DMS153 treated with DMSO at 0.1 percent for 48 hours (cell line): ENCODE data around the gene RAI1.
"Not testable (repeated sequence)": the region's sequence is repeated elsewhere in the genome, so short reads cannot be mapped to it uniquely, and the experiment has no call there.

Experiments used
- DNase-seq: peaks from one replicate; lab custom pipeline; 2025; ENCODE audit not compliant: unreplicated experiment; lab: John Stamatoyannopoulos, UW

RAI1 gene

DNA sequence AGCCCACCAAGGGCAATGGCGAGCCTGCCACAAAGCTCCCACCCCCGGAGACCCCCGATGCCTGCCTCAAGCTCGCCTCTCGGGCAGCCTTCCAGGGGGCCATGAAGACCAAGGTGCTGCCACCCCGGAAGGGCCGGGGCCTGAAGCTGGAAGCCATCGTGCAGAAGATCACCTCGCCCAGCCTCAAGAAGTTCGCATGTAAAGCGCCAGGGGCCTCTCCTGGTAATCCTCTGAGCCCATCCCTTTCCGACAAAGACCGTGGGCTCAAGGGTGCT lies 115.5 kb downstream of the RAI1 start:
- no peak for DNase-seq

DNA sequence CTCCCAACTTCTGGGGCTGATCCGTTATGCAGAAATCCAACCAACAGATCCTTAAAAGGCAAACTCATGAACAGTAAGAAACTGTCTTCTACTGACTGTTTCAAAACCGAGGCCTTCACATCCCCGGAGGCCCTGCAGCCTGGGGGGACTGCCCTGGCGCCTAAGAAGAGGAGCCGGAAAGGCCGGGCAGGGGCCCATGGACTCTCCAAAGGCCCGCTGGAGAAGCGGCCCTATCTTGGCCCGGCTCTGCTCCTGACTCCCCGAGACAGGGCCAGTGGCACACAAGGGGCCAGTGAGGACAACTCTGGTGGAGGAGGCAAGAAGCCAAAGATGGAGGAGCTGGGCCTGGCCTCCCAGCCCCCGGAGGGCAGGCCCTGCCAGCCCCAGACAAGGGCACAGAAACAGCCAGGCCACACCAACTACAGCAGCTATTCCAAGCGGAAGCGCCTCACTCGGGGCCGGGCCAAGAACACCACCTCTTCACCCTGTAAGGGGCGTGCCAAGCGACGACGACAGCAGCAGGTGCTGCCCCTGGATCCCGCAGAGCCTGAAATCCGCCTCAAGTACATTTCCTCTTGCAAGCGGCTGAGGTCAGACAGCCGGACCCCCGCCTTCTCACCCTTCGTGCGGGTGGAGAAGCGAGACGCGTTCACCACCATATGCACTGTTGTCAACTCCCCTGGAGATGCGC lies 116.0 kb downstream of the RAI1 start:
- DNase-seq: no peak

DNA sequence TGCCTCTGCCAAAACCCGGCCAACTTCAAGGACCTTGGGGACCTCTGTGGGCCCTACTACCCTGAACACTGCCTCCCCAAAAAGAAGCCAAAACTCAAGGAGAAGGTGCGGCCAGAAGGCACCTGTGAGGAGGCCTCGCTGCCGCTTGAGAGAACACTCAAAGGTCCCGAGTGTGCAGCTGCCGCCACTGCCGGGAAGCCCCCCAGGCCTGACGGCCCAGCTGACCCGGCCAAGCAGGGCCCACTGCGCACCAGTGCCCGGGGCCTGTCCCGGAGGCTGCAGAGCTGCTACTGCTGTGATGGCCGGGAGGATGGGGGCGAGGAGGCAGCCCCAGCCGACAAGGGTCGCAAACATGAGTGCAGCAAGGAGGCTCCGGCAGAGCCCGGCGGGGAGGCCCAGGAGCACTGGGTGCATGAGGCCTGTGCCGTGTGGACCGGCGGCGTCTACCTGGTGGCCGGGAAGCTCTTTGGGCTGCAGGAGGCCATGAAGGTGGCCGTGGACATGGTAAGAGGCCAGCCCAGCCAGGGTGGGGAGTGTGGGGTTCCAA lies 116.8 kb downstream of the RAI1 start:
- no peak for DNase-seq

DNA sequence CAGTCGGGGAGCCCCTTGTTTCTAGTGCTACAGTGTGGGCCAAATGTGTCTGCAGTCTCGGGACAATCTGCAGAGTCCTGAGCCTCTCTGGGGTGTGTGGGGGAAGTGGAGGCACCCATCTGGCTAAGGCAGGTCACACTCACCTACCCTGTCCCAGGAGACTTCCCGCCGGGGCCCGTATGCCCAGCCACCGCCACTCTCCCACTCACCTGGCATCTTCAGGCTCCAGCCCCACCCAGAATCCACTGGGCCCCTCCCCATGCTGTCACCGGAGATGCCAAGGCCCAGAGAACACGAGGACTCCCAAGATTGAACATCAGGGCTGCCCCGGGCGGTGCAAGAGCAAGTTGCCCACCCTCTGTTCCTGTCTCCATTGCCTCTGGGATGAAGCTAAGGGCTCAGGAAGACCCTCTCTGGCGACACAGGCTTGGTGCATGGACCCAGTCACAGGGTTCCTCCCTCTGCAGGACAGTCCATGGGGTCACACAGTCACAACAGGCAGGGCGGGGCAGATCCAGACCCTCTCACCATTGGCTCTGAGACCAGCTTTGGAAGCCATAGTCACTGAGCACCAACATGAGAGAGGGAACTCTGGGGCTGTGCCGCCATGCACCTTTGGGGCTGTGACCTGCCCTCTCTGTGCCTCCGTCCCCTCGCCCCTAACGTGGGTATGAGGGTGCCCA lies 117.5 kb downstream of the RAI1 start:
- DNase-seq: no peak

DNA sequence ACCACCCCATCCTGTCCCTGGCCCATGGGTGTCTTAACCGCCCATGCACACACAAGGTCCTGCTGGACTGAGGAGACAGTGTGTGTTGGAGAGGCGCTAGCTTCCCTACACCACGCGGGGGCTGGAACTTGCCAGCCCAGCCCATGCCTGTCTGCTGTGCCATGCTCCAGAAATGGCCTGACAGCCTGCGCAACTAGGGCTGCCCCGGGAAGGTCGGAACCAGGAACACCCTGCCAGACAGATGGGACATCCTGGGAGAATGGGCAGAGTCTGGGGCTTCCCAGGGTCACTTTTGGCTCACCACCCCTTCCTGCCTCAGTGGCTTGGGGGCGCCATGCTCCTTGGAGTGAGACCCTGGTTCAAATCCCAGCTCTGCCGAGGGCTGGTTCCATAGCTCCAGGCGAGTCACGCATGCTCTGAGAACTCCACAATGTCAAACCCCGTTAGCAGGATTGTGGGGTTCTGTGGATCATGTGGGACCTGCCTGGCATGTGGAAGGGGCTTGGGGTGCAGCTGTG lies 119.3 kb downstream of the RAI1 start:
- no peak for DNase-seq

DNA sequence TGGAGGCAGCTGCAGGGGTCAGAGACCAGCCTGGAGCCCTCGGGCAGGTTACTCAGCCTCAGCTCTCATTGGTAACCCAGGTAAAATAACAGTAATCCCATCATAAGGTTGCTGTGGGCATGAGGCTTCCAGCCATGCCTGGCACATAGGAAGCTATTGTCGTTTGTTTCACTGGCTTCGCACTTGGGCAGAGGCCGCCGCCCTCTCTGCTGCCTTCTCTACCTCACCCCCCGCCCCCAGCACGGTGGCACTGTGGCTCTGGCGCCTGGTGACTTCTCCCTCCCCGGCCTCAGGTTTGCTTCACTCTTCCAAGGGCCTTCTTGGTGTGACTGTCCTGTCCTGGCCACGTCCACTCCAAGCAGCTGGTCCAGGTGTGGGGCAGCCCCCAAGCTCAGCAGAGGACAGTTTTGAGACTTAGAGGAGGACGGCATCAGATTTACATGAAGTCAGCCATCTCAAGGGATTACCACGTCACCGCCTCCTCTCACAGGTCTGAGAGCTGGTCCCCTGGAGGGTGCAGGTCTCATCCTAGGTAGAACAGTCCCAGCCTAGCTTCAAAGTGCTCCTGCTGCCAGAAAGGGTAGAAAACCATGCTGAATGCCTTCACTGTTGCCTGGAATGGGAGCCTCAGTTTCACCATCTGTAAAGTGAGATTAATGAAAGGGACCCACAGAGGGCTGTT lies 120.7 kb downstream of the RAI1 start:
- no peak for DNase-seq

DNA sequence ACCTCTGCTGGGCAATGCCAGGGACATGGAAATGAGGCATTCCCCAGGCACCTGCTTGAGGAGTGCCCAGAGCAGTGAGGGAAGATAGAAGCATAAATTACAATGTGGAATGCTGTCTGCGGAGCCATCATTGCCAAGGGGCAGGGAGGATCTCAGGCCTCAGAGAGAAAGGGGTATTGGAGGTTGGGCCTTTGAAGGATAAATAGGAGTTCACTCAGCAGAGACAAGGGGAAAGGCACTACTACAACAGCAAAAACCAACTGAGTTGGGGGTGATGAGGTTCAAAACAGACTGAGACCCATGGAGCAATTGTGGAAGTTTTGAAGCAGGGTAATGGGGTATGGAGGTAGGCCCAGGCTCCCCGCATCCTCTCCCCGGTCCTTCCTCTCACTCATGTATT lies 122.7 kb downstream of the RAI1 start:
- DNase-seq: no peak

DNA sequence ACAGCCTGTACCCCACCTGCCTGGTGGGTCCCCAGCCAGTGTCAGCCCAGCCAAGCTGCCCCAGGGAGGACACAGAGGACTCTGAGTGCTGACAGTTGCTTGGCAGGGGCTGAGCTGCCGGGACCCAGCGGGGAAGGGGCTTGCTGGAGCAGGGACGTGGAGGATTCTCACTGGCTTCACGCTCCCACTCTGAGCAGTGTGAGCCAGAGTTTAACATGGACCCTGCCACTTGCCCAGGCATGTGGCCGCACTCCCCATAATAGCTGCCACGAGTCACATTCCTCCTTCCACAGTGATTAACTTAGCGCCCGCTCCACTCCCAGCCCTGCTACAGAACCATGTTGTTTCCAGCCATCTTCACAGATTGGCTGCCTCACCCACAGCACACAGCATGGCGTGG lies 124.3 kb downstream of the RAI1 start:
- DNase-seq: no peak

DNA sequence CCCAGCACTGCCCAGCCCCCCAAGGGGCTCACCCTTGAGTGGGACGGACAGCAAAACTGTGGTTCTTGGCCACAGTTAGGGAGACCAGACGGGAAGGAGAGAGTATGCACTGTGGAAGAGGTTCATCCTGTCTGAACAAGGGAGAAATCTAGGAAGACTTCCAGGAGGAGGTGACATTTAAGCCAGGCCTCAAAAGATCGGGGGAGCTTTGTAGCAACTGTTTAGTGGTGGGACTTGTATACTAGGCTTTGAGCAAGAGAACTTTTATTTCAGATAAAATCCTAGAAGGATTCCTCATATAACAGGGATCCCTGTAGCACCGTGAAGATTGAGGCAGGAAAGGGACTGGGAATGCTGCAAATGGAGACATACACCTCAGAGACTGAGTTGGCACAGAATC lies 124.8 kb downstream of the RAI1 start:
- no peak for DNase-seq

DNA sequence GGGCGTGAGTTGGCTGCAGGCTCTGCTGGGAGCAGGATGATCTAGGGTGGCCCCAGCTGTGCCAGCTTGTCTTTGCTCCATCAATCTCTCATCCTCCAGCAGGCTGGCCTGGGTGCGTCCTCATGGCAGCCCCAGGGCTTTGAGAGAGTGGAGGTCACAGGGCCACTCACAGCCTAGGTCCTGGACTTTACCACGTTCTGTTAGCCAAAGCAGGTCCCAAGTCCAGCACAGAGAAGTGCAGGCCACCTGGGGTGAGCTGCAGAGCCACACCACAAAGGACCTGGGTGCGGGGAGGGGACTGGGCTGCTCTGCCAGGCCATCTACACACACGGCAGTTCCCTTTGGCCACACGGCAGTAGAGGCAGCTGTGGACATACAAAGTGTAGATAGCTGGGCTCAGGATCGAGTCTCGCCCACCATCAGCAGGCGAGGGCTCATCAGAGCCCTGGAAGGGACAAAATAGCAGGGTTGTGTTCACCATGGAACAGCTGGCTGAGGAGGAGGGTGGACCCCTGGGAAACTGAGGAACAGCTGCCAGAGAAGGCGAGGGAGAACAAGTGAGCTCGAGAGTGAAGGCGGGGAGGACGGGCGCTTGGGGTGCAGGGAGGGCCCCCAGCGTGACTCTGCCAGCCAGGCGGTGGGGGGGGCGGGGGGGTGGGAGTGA lies 125.5 kb downstream of the RAI1 start:
- no peak for DNase-seq

DNA sequence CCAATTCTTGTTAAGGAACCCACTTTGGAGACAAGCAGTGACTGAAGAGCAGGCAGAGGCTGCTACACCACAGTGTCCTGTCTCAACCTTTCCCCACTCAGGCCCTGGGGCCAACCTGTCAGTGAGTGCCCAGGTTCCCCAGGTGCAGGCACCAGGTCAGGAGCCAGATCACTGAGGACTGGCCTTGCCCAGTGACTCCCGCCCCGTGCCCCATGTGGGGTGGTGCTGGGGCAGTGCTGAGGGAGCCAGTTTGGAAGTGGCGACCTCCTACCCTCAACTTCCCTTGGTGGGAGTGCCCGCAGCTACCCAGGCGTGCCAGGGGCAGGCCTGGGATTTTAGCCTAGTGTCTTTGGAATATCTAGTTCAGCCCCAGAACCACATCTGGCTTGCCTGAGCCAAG lies 126.2 kb downstream of the RAI1 start:
- no peak for DNase-seq

DNA sequence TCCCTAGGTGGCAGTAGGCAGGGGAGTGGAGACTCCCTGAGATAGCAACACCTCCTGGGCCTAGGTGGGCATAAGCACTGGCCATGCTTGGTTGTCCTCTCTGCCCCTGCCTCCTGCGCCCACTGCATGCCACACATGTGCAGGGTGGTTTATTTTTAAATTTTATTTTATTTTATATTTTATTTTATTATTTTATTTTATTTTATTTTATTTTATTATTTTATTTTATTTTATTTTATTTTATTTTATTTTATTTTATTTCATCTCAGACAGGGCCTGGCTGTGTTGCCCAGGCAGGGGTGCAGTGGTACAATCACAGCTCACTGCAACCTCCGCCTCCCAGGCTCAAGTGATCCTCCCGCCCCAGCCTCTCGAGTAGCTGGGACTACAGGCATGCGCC lies 126.9 kb downstream of the RAI1 start:
- not testable (repeated sequence) for DNase-seq

DNA sequence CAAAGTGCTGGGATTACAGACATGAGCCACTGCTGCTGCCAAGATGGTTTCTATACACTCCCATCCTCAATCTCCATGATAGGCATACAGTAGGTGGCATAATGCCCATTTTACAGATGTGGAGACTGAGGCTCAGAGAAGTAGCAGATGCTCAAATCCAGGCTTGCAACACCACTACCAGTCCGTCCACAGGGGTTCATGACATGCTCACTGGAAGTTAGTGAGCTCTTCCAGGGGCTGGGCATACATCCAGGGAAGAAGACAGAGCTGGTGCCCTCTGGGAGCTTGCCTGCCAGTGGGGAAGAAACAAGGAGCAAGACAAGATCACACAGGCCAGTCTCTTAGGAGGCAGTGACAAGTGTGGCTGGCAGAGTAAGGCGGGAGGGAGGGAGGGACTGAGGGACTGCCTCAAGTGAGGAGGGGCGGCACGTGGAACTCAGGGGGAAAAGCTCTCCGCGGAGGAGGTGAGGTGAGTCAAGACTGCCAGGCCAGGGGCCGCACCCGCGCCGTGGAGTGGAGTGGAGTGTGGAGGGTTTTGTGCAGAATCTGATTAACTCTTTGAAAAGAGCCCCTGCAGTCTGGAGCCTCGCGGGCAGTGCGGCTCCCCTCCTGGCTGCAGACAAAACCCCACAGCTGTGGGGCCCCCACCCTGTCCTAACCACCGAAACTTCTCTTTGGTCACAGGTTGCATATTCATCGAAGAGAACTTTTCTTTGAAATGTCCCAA lies 127.6 kb downstream of the RAI1 start:
- DNase-seq: no peak

DNA sequence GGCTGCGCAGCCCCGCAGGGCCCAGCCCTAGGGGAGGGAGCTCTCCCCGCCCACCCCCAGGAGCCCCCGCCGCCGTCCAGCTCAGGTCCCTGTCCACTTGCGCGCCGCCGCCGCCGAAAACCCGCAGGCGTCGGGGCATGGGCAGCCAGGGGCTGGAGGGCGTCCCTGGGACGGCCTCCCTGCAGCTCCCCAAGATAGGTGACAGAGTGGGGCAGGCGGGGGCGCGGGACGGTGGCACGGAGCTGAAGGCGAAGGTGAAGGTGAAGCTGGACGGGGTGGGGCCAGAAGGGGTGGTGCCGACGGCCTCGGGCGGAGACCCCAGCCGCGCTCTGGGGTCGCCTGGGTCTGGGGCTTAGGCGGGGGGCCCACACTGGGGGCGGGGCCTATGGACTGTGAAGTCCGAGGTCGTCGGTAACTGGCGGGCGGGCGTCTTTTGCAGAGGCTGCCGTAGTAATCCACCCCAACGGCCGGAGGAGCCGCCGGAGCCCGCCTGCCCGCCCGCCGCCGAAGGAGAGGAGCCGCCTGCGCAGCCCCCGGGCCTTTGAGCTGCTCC lies 128.3 kb downstream of the RAI1 start:
- no peak for DNase-seq

DNA sequence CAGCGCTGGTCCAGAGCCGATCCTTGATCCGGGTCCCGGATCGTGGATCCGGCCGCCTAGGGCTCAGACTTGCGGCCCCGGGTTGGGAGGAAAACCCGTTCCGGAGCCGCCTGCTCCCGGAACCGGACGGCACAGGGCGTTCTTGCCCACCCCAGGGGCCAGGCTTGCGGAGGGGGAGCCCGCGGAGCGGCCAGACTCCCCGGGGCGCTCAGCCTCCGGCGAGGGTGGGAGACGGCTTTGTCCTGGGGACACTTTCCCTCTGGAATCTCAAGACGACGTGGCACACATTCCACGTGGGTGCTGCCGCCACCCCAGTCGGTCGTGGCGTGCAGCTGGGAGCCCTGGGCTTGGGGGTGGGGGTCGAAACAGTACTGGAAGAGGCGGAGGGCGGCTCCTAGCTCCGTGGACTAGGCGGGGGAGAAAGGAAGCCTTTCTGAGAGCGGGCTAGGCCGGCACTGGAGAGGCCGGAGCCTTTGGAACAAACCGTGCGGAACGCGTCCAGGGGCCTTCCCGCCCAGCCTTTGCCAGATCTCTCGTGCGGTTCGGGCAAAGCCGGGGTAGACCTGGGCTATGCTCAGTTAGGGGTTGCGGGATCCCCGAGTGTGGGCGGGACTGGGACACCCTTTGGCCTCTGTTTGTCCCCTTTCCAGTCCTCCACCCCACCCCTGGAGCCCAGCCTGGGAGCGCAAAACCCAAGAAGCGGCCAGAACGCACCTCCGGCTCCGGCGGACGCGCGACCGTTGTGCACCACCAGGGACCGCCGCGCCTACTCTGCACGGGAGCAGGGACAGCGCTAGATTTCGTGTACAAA lies 129.0 kb downstream of the RAI1 start:
- no peak for DNase-seq

DNA sequence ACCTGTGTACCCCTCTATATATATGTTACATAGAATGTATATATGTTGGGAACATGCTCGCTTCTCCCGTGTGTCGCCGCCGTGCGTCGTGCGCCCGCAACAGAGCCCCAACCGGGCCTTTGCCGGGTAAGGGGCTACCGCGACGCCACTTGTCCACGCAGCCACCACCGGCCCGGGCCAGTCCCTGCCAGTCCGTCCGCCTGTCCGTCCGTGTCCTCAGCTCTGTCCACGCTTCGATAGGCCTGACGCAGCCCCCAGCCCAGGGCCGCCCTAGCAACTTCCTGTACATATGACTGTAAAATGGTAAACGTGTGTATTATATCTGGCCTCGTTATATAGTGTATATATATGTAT lies 129.6 kb downstream of the RAI1 start:
- no peak for DNase-seq

DNA sequence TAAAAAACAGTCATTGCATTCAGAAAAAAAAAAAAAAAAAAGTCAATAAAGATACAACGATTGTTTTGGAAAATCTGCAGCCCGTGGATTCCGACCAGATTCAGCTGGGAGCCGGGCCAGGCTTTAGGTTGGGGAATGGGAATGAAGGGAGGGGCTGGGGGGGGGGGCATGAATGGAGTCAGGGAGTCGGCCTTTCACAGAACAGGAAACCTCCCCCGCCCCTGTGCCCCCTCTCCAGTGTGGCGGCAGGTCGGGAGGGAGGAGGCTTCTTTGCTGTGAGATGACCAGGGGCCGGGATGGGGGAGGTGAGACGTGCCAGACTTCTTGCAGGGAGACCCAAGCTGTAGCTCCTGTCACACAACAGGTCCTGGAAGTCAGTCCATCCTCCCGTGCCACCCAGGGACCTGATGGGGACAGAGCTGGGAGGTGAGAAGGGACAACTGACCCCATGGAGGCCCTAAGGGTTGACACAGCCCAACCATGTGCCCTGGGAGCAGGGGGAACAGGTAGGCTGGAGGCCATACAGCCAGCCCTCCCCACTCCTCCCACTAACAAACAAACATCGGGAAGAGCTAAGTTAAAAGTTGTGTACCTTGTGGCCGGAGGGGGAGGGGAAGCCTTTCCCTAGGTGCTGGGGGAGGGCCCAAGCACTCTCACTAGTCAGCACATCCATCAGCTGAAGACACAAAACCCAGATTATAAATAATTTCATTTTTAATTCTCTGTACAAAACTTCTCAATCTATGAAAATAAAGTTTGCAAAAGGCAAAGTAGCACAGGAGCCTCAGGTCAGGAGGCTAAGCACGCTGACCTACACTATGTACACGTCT lies 130.3 kb downstream of the RAI1 start:
- DNase-seq: no peak

DNA sequence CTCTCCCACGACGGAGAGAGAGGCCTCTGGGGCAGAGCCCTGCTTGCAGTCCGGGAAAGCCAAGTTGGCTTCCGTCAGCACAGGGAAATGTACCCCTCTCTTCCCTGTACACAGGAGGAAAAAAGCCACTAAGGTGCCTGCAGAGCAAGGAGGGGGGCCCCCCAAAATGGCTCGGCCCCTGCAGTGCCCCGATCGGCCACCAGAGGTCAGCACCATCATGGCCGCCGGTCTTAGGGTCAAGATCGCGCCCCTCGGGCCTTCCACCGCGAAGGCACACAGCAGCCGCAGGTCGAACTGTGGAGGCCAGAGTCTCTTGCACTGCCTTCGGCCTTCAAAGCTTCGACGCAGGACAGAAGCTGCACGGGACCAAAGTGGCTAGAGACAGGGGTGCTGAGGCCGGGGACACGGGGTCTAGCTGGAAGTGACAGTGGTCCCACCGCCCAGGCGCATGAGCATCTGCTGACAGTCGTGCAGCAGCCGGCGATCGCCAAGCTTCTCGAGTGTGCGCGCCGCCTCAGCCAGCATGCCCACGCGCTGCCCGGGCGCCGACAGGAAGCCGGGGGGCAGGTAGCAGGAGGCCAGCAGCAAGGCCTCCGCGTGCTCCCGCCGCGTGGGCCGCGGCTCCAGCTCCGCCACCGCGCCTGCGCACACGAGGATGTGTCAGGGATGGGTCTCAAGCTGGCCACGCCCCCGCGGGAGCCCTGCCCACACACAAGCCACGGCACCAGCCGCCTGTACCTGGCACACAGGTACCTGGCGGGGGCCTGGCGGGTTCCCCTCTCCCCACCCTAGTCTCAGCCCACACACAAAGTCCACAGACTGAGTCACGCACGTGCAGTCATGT lies 131.2 kb downstream of the RAI1 start:
- no peak for DNase-seq
